NCI-H510A treated with DMSO at 0.1 percent for 48 hours (cell line): Measurements from ENCODE around the gene DNAJC4.
"Not testable (repeated sequence)": the region's sequence is repeated elsewhere in the genome, so short reads cannot be mapped to it uniquely, and the experiment has no call there.

Experiments used
- DNase-seq: peaks from one replicate; lab custom pipeline; 2025; lab: John Stamatoyannopoulos, UW

The DNAJC4 gene

GRCh38 chr11:64245401-64245796 is 15.1 kb downstream of the DNAJC4 start:
- no peak for DNase-seq

- no peak for DNase-seq
Measured at GRCh38 chr11:64245797-64246620, 15.7 kb downstream of the DNAJC4 start.

- DNase-seq, result not testable (repeated sequence)
Measured at GRCh38 chr11:64246621-64246870, 16.2 kb downstream of the DNAJC4 start.

GRCh38 chr11:64246871-64247728 is 16.8 kb downstream of the DNAJC4 start, which contains the start of gene PPP1R14B:
Gene PPP1R14B (minus strand): TSS chr11:64246943. CDS start chr11:64246673, 270 bp downstream.
- DNase-seq, result peak; percentile 86

GRCh38 chr11:64247729-64248531 is 17.6 kb downstream of the DNAJC4 start:
- DNase-seq, result peak; percentile 72

- DNase-seq, result no peak
Measured at GRCh38 chr11:64248578-64248977, 18.2 kb downstream of the DNAJC4 start.

GRCh38 chr11:64249038-64249437 is 18.7 kb downstream of the DNAJC4 start:
- DNase-seq, result no peak

GRCh38 chr11:64249563-64250414 is 19.4 kb downstream of the DNAJC4 start:
- no peak for DNase-seq

- no peak for DNase-seq
Measured at GRCh38 chr11:64250415-64251015, 20.2 kb downstream of the DNAJC4 start.

- no peak for DNase-seq
Measured at GRCh38 chr11:64251016-64251752, 20.8 kb downstream of the DNAJC4 start, which contains the start of gene PLCB3. Gene PLCB3 (plus strand): TSS chr11:64251530. CDS start chr11:64251650, 120 bp downstream.

GRCh38 chr11:64251753-64252002 is 21.3 kb downstream of the DNAJC4 start:
- DNase-seq, result no peak

GRCh38 chr11:64252003-64252872 is 21.9 kb downstream of the DNAJC4 start:
- DNase-seq, result no peak

- DNase-seq, result no peak
Measured at GRCh38 chr11:64253043-64253442, 22.7 kb downstream of the DNAJC4 start.

- DNase-seq, result no peak
Measured at GRCh38 chr11:64253481-64253880, 23.1 kb downstream of the DNAJC4 start.

GRCh38 chr11:64254326-64254725 is 24.0 kb downstream of the DNAJC4 start:
- no peak for DNase-seq

GRCh38 chr11:64255135-64256128 is 25.1 kb downstream of the DNAJC4 start:
- DNase-seq, result no peak

GRCh38 chr11:64256300-64256699 is 26.0 kb downstream of the DNAJC4 start:
- no peak for DNase-seq

- DNase-seq, result no peak
Measured at GRCh38 chr11:64258356-64258755, 28.0 kb downstream of the DNAJC4 start.
